CD14-positive monocyte (primary cell): ENCODE measurements around the gene DSTYK. TPM values are rescaled to one million over a fixed set of nuclear protein-coding genes. Genes with fewer than 3 reads are reported as not detected.

Experiments
- DNase-seq, 3 donors: peaks; one replicate each; pipeline ENCODE4 v3.0.0-alpha.2; 2011 to 2022
- H2AFZ ChIP-seq: 2 replicates; pipeline ENCODE4 v1.6.0; 2012; ENCODE audit warnings: mild to moderate bottlenecking, low read depth, low read length, inconsistent platforms; ENCODE audit not compliant: insufficient read depth, poor library complexity, severe bottlenecking
- H3K27ac ChIP-seq, 2 donors: 1 replicate in 1 of 2; 2 replicates in 1 of 2; pipeline ENCODE4 v1.5.1; 2012 to 2013; ENCODE audit warnings: low read length in 2 of 2, control low read depth in 1 of 2, inconsistent platforms in 1 of 2, low read depth in 1 of 2, mild to moderate bottlenecking in 1 of 2
- H3K27me3 ChIP-seq, 2 donors: one replicate each; pipeline versions ENCODE4 v1.6.0 to v1.6.1; 2011 to 2013; ENCODE audit warnings: low read length in 2 of 2; ENCODE audit not compliant: control insufficient read depth in 2 of 2, insufficient read depth in 2 of 2
- H3K36me3 ChIP-seq, 2 donors: replicated peaks in 1 of 2; 1 replicate in 1 of 2; 2 replicates in 1 of 2; pipeline versions ENCODE4 v1.5.1 to v1.6.1; 2012 to 2013; ENCODE audit warnings: low read length in 2 of 2, control low read depth in 1 of 2, inconsistent platforms in 1 of 2, mild to moderate bottlenecking in 1 of 2; ENCODE audit not compliant: insufficient read depth in 2 of 2, control insufficient read depth in 1 of 2
- H3K4me1 ChIP-seq, 2 donors: 1 replicate in 1 of 2; 2 replicates in 1 of 2; pipeline versions ENCODE4 v1.5.1 to v1.6.1; 2012 to 2013; ENCODE audit warnings: low read length in 2 of 2, control low read depth in 1 of 2, inconsistent platforms in 1 of 2, mild to moderate bottlenecking in 1 of 2, moderate library complexity in 1 of 2; ENCODE audit not compliant: insufficient read depth in 2 of 2, control insufficient read depth in 1 of 2
- H3K4me2 ChIP-seq: replicated peaks from 2 replicates; pipeline ENCODE3; 2012; ENCODE audit warnings: low read length, moderate library complexity, mild to moderate bottlenecking; ENCODE audit not compliant: poor library complexity, severe bottlenecking; ENCODE audit errors: extremely low read depth
- H3K4me3 ChIP-seq, 3 experiments: fragments of 200-600 bp in 1 of 3; sonication (generic) in 1 of 3; replicated peaks in 1 of 3; 1 replicate in 2 of 3; 2 replicates in 1 of 3; pipeline ENCODE4 v1.5.1; 2011 to 2013; ENCODE audit warnings: low read length in 3 of 3, mild to moderate bottlenecking in 3 of 3, control low read depth in 2 of 3, low read depth in 2 of 3, inconsistent platforms in 1 of 3, moderate library complexity in 1 of 3
- H3K79me2 ChIP-seq: 2 replicates; pipeline ENCODE4 v1.6.0; 2012; ENCODE audit warnings: mild to moderate bottlenecking, control low read depth, inconsistent platforms, low read length, moderate library complexity; ENCODE audit not compliant: insufficient read depth
- H3K9ac ChIP-seq: 2 replicates; pipeline ENCODE4 v1.6.0; 2017; ENCODE audit warnings: low read length, mild to moderate bottlenecking; ENCODE audit not compliant: insufficient read depth, poor library complexity, severe bottlenecking
- H3K9me3 ChIP-seq, 2 donors: replicated peaks in 1 of 2; 1 replicate in 1 of 2; 2 replicates in 1 of 2; pipeline versions ENCODE4 v1.5.1 to v1.6.1; 2012 to 2013; ENCODE audit warnings: low read length in 2 of 2, control low read depth in 1 of 2; ENCODE audit not compliant: control insufficient read depth in 1 of 2, insufficient read depth in 1 of 2
- H4K20me1 ChIP-seq: 2 replicates; pipeline ENCODE4 v1.6.0; 2012; ENCODE audit warnings: mild to moderate bottlenecking, low read length, control low read depth, moderate library complexity; ENCODE audit not compliant: insufficient read depth
- H3K27ac Mint-ChIP-seq, 7 donors: one replicate each; pipeline ENCODE4 v1.8.0; 2020; ENCODE audit warnings: mild to moderate bottlenecking in 7 of 7, mixed read lengths in 7 of 7, moderate library complexity in 6 of 7, inconsistent platforms in 2 of 7
- H3K27me3 Mint-ChIP-seq, 3 donors: one replicate each; pipeline ENCODE4 v1.8.0; 2021 to 2022; ENCODE audit warnings: low read depth in 3 of 3, mild to moderate bottlenecking in 3 of 3, mixed read lengths in 3 of 3, moderate library complexity in 3 of 3, inconsistent platforms in 1 of 3
- H3K36me3 Mint-ChIP-seq, 2 donors: one replicate each; pipeline ENCODE4 v1.8.0; 2020; ENCODE audit warnings: mixed read lengths in 2 of 2, inconsistent platforms in 1 of 2, mild to moderate bottlenecking in 1 of 2
- H3K4me1 Mint-ChIP-seq: one replicate; pipeline ENCODE4 v1.8.0; 2020; ENCODE audit warnings: mild to moderate bottlenecking, mixed read lengths
- H3K4me3 Mint-ChIP-seq, 2 donors: one replicate each; pipeline ENCODE4 v1.8.0; 2020; ENCODE audit warnings: mild to moderate bottlenecking in 2 of 2, mixed read lengths in 2 of 2, moderate library complexity in 1 of 2
- H3K9me3 Mint-ChIP-seq, 7 donors: one replicate each; pipeline ENCODE4 v1.8.0; 2020 to 2022; ENCODE audit warnings: mixed read lengths in 7 of 7, mild to moderate bottlenecking in 6 of 7, moderate library complexity in 6 of 7, inconsistent platforms in 2 of 7
- WGBS: methylation state at CpG from one replicate; pipeline ENCODE4 v1.1.5; 2013; ENCODE audit warnings: missing lambda C conversion rate; ENCODE audit not compliant: insufficient coverage; 5-methylcytosine and 5-hydroxymethylcytosine counted together
- intact Hi-C, 2 donors: fragments of 100-400 bp; cut with micrococcal nuclease; formaldehyde crosslinking; loops; one replicate each; pipeline versions ENCODE4 v1.15.0 to v1.15.1; 2023
- polyA plus RNA-seq, 3 donors: library from polyadenylated mRNA; depleted of rRNA in 1 of 3; unstranded in 2 of 3; stranded (reverse) in 1 of 3; fragments of 300-500 nt in 2 of 3; fragments of >200 nt in 1 of 3; fragmentation: Illumina TruSeq in 2 of 3; gene quantifications; 1 replicate in 2 of 3; 2 replicates in 1 of 3; pipeline ENCODE4 v1.2.3, GENCODE V29; 2012 to 2021
- TF ChIP-seq, protein P1 (sequence below): fragments of 200-600 bp; IDR thresholded peaks from one replicate; pipeline ENCODE4 v1.8.0; 2022; ENCODE audit warnings: antibody characterized with exemption, mild to moderate bottlenecking

Gene DSTYK
- polyA plus RNA-seq, 3 donors, result 2.9 to 6.5 (median 3.8) TPM

DNA sequence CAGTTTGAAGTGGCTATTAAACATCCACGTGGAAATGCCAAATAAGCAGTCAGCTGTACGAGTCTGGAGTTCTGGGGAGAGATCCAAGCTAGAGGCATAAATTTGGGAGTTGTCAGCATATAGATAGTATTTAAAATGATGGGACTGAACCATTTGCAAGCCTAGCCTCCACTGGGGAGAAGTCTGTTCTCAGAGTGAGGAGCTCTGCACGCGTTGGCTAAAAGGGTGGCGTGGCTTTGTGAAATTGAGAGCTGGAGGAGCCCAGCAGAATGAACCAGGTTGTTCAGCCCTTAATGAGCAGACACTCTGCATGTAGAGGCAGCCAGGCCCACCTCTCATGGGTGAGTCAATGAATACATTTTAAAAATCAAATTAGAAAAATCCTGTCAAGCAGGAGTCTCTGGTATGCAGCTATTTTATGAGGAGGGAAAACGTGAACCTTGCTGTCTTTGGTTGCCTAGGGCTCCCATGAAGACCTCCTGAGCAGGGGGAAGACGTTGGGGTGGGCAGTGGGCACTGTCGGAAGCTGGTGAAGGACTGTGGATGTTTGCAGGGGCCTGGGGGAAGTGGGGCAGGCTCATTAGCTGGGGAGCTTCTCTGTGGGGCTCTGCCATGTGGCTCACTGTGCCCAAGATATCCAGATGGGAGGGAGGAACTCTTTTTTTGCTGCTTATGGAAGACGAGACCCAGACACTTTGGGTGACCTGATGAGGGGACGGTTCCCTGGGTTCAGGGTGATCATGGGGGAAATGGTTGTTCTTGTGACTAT, 35.0 kb upstream of the DSTYK start:
- Mint-ChIP-seq H3K9me3 (no peaks in the 10 kb centered on the region), H3K27ac (no peak overlapping the region), H3K4me3 (no peak overlapping the region), H3K4me1 (no peaks in the 10 kb centered on the region), H3K36me3 (no peaks in the 10 kb centered on the region), H3K27me3 (peaks cover 0 to 9% (median 2%) of the 10 kb centered on the region in 3 donors)
- Histone ChIP-seq H3K4me2 (no peak overlapping the region), H3K36me3 (no peaks in the 10 kb centered on the region), H3K27me3 (no peaks in the 10 kb centered on the region), H3K9me3 (no peaks in the 10 kb centered on the region), H3K27ac (no peak overlapping the region), H3K4me1 (no peaks in the 10 kb centered on the region), H4K20me1 (no peaks in the 10 kb centered on the region), H3K4me3 (no peak overlapping the region), H3K9ac (no peak overlapping the region), H2AFZ (no peak overlapping the region), H3K79me2 (no peaks in the 10 kb centered on the region)
- WGBS, result 83% methylated on average over 7 of the region's 10 CpGs
- DNase-seq, result no peak
- intact Hi-C loops, result loop anchor here in 1 of 2 donors (10.0 kb wide), 1 partner anchor 52 kb away; no protein-coding TSS in a partner anchor
- TF ChIP-seq, protein P1, sequence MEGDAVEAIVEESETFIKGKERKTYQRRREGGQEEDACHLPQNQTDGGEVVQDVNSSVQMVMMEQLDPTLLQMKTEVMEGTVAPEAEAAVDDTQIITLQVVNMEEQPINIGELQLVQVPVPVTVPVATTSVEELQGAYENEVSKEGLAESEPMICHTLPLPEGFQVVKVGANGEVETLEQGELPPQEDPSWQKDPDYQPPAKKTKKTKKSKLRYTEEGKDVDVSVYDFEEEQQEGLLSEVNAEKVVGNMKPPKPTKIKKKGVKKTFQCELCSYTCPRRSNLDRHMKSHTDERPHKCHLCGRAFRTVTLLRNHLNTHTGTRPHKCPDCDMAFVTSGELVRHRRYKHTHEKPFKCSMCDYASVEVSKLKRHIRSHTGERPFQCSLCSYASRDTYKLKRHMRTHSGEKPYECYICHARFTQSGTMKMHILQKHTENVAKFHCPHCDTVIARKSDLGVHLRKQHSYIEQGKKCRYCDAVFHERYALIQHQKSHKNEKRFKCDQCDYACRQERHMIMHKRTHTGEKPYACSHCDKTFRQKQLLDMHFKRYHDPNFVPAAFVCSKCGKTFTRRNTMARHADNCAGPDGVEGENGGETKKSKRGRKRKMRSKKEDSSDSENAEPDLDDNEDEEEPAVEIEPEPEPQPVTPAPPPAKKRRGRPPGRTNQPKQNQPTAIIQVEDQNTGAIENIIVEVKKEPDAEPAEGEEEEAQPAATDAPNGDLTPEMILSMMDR, result no peak

DNA sequence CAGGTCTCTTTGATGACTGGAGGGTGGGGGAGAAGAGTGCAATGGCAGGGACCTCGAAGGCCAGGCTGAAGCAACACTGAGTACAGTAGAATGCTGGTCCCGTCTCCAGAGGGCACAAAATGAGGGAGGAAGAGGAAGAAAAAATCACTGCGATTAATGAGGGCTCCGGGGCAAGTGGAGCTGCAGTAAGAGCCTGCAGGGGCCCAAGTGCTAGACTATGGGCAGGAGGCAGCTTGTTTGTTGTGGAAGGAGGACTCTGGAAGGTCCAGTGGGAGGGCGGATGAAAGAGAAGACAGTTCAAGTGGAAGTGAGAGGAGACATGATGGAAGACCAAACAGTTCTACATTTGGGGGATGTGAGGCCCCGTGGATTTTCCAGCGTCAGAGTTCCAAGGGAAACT, 33.6 kb upstream of the DSTYK start:
- H3K27ac Mint-ChIP-seq, result no peak overlapping the region
- H3K27me3 ChIP-seq, result no peaks in the 10 kb centered on the region
- no peaks in the 10 kb centered on the region for H3K4me1 Mint-ChIP-seq
- H3K36me3 Mint-ChIP-seq, result no peaks in the 10 kb centered on the region
- no peaks in the 10 kb centered on the region for H3K9me3 Mint-ChIP-seq
- H3K4me2 ChIP-seq, result no peak overlapping the region
- no peaks in the 10 kb centered on the region for H3K4me1 ChIP-seq
- peaks cover 0 to 6% (median 0%) of the 10 kb centered on the region in 3 donors for H3K27me3 Mint-ChIP-seq
- no peaks in the 10 kb centered on the region for H3K9me3 ChIP-seq
- intact Hi-C loops, result loop anchor here in 1 of 2 donors (10.0 kb wide), 1 partner anchor 50 kb away; no protein-coding TSS in a partner anchor
- H3K4me3 ChIP-seq, result no peak overlapping the region
- DNase-seq, result no peak
- H2AFZ ChIP-seq, result no peak overlapping the region
- TF ChIP-seq, protein P1, result no peak
- H3K9ac ChIP-seq, result no peak overlapping the region
- no peak overlapping the region for H3K27ac ChIP-seq
- H3K36me3 ChIP-seq, result no peaks in the 10 kb centered on the region
- H4K20me1 ChIP-seq, result no peaks in the 10 kb centered on the region
- WGBS, result 87% methylated on average over 4 of the region's 7 CpGs
- no peak overlapping the region for H3K4me3 Mint-ChIP-seq
- H3K79me2 ChIP-seq, result no peaks in the 10 kb centered on the region
